Urothelium cell line (cell line): ENCODE data around the gene TSSK1B.
"Not testable (repeated sequence)": the region's sequence is repeated elsewhere in the genome, so short reads cannot be mapped to it uniquely, and the experiment has no call there.

Experiments used
- DNase-seq: peaks from one replicate; pipeline ENCODE4 v3.0.0; 2011; ENCODE audit warnings: low spot score, mixed read lengths
- FAIRE-seq: peaks from 2 replicates; lab custom pipeline; 2011; peaks lifted over from hg19 to GRCh38; lab: Jason Lieb, UNC

TSSK1B gene

GRCh38 chr5:113404269-113404668, 30.5 kb downstream of the TSSK1B start:
- no peak for FAIRE-seq

GRCh38 chr5:113397986-113398385, 36.8 kb downstream of the TSSK1B start:
- not testable (repeated sequence) for FAIRE-seq, DNase-seq

More at GRCh38 chr5:113404269-113404668, 30.5 kb downstream of the TSSK1B start:
- DNase-seq = no peak

GRCh38 chr5:113397046-113397445, 37.7 kb downstream of the TSSK1B start:
- FAIRE-seq = no peak
- no peak for DNase-seq

- DNase-seq (no peak), FAIRE-seq (no peak)
Observed at GRCh38 chr5:113394658-113395057, 40.1 kb downstream of the TSSK1B start.

GRCh38 chr5:113390224-113390623, 44.6 kb downstream of the TSSK1B start:
- FAIRE-seq = no peak

GRCh38 chr5:113389116-113389515, 45.7 kb downstream of the TSSK1B start:
- no peak for FAIRE-seq
- no peak for DNase-seq

More at GRCh38 chr5:113390224-113390623, 44.6 kb downstream of the TSSK1B start:
- DNase-seq = no peak

- DNase-seq (no peak), FAIRE-seq (no peak)
Observed at GRCh38 chr5:113387844-113388243, 46.9 kb downstream of the TSSK1B start.

- DNase-seq = no peak
- FAIRE-seq = no peak
Observed at GRCh38 chr5:113384782-113385285, 50.0 kb downstream of the TSSK1B start.

- FAIRE-seq (no peak), DNase-seq (peak; percentile 36)
Observed at GRCh38 chr5:113382731-113383130, 52.1 kb downstream of the TSSK1B start.
